GM12891 (cell line): ENCODE results near the gene SNORC. TPM values are rescaled to one million over a fixed set of nuclear protein-coding genes. Genes with fewer than 3 reads are reported as not detected.

Source experiments
- DNase-seq: peaks from one replicate; pipeline ENCODE4 v3.0.0; 2011; ENCODE audit warnings: low spot score; ENCODE audit not compliant: insufficient read length
- FAIRE-seq: peaks from 2 replicates; lab custom pipeline; 2011; peaks lifted over from hg19 to GRCh38; lab: Jason Lieb, UNC
- PAX5 ChIP-seq: IDR thresholded peaks from 2 replicates; pipeline ENCODE4 v1.6.1; 2011; ENCODE audit warnings: low read length, moderate library complexity, mild to moderate bottlenecking; ENCODE audit not compliant: insufficient read depth, severe bottlenecking
- POLR2A ChIP-seq: IDR thresholded peaks from 2 replicates; pipeline ENCODE4 v1.6.1; 2011; ENCODE audit warnings: low read depth, low read length, control low read depth
- POLR2AphosphoS5 ChIP-seq: IDR thresholded peaks from 2 replicates; pipeline ENCODE4 v1.6.1; 2011; ENCODE audit warnings: low read depth, low read length, control low read depth
- POU2F2 ChIP-seq: IDR thresholded peaks from 2 replicates; pipeline ENCODE4 v1.6.1; 2011; ENCODE audit warnings: low read depth, mild to moderate bottlenecking, control low read depth, low read length, moderate library complexity
- SPI1 ChIP-seq: IDR thresholded peaks from 2 replicates; pipeline ENCODE4 v1.6.1; 2011; ENCODE audit warnings: low read depth, low read length, control low read depth
- TAF1 ChIP-seq: IDR thresholded peaks from 2 replicates; pipeline ENCODE4 v1.6.1; 2011; ENCODE audit warnings: low read depth, low read length, control low read depth
- polyA plus RNA-seq: library from polyadenylated mRNA; unstranded; fragments of >200 nt; gene quantifications from one replicate; pipeline ENCODE4 v1.2.1, GENCODE V29; 2012; ENCODE audit warnings: low read depth, missing spikeins, inconsistent platforms; ENCODE audit not compliant: missing spikeins

The SNORC gene
- 0.82 TPM for polyA plus RNA-seq

GRCh38 chr2:232870018-232870765 is at the start of gene SNORC:
Gene SNORC (plus strand): TSS chr2:232870264. CDS start chr2:232870342, 78 bp downstream.
- TF ChIP-seq POU2F2 (no peak), PAX5 (no peak), POLR2A (no peak), POLR2AphosphoS5 (no peak), TAF1 (no peak), SPI1 (no peak)
- FAIRE-seq, result no peak

GRCh38 chr2:232829988-232830387 is 40.1 kb upstream of the SNORC start:
- TF ChIP-seq SPI1 (no peak), POLR2A (no peak), PAX5 (no peak), TAF1 (no peak), POLR2AphosphoS5 (no peak), POU2F2 (no peak)
- FAIRE-seq (no peak), DNase-seq (no peak)

More at GRCh38 chr2:232870018-232870765, at the start of gene SNORC:
- no peak for DNase-seq

- DNase-seq, result no peak
- FAIRE-seq, result no peak
Measured at GRCh38 chr2:232831496-232831895, 38.6 kb upstream of the SNORC start.

GRCh38 chr2:232833830-232834229 is 36.2 kb upstream of the SNORC start:
- FAIRE-seq, result no peak
- no peak for TF ChIP-seq POLR2A
- TF ChIP-seq PAX5, result no peak
- no peak for TF ChIP-seq POU2F2
- TF ChIP-seq TAF1, result no peak
- TF ChIP-seq SPI1, result no peak
- TF ChIP-seq POLR2AphosphoS5, result no peak
- no peak for DNase-seq

More at GRCh38 chr2:232831496-232831895, 38.6 kb upstream of the SNORC start:
- TF ChIP-seq POU2F2 (no peak), TAF1 (no peak), POLR2A (no peak)

GRCh38 chr2:232835687-232836208 is 34.3 kb upstream of the SNORC start:
- TF ChIP-seq SPI1 (no peak), POLR2A (no peak), PAX5 (no peak), TAF1 (no peak), POU2F2 (no peak), POLR2AphosphoS5 (no peak)
- no peak for FAIRE-seq
- no peak for DNase-seq

GRCh38 chr2:232836934-232837333 is 33.1 kb upstream of the SNORC start:
- TF ChIP-seq POLR2A, result no peak
- no peak for TF ChIP-seq POU2F2
- no peak for TF ChIP-seq TAF1
- no peak for TF ChIP-seq PAX5
- TF ChIP-seq POLR2AphosphoS5, result no peak
- TF ChIP-seq SPI1, result no peak
- FAIRE-seq (no peak), DNase-seq (no peak)

GRCh38 chr2:232838406-232838874 is 31.6 kb upstream of the SNORC start:
- DNase-seq (peak; percentile 25), FAIRE-seq (peak; percentile 90)
- TF ChIP-seq SPI1, result no peak
- TF ChIP-seq TAF1, result no peak
- no peak for TF ChIP-seq POLR2AphosphoS5
- TF ChIP-seq PAX5, result no peak
- TF ChIP-seq POU2F2, result no peak
- no peak for TF ChIP-seq POLR2A

- TF ChIP-seq POLR2AphosphoS5 (no peak), POU2F2 (no peak)
- FAIRE-seq, result peak; percentile 5
- no peak for DNase-seq
Measured at GRCh38 chr2:232839411-232840079, 30.5 kb upstream of the SNORC start.

GRCh38 chr2:232842689-232843088 is 27.4 kb upstream of the SNORC start:
- no peak for FAIRE-seq
- TF ChIP-seq PAX5 (no peak), POU2F2 (no peak), POLR2A (no peak), SPI1 (no peak), TAF1 (no peak), POLR2AphosphoS5 (no peak)
- no peak for DNase-seq
